Left ventricle myocardium superior (tissue), 1 donor: ENCODE data around the gene HAPLN2. TPM values are rescaled to one million over a fixed set of nuclear protein-coding genes. Genes with fewer than 3 reads are reported as not detected.

Experiments used
- ATAC-seq: fragments of 200-7000 bp; cut with Tn5 transposase; one replicate; pipeline ENCODE4 v1.9.1; 2020; ENCODE audit warnings: mild to moderate bottlenecking, moderate library complexity
- DNase-seq: peaks from one replicate; pipeline ENCODE4 v3.0.0-alpha.2; 2020
- intact Hi-C: fragments of 100-400 bp; cut with micrococcal nuclease; formaldehyde crosslinking; loops from one replicate; pipeline ENCODE4 v1.11.0; 2022
- total RNA-seq: library from RNA; stranded (reverse); fragmentation: NEBNext Ultra II Directional; extraction: Animal tissue kit (Norgen Biotek cat#: 25700); gene quantifications from one replicate; pipeline ENCODE4 v1.2.1, GENCODE V29; 2021
- donor health status: DM: no; HTN: yes; CAD: no; lungs with severe emphysema.

HAPLN2 gene
- total RNA-seq, 1 donor from 2014 or later: 1.5 TPM

DNA sequence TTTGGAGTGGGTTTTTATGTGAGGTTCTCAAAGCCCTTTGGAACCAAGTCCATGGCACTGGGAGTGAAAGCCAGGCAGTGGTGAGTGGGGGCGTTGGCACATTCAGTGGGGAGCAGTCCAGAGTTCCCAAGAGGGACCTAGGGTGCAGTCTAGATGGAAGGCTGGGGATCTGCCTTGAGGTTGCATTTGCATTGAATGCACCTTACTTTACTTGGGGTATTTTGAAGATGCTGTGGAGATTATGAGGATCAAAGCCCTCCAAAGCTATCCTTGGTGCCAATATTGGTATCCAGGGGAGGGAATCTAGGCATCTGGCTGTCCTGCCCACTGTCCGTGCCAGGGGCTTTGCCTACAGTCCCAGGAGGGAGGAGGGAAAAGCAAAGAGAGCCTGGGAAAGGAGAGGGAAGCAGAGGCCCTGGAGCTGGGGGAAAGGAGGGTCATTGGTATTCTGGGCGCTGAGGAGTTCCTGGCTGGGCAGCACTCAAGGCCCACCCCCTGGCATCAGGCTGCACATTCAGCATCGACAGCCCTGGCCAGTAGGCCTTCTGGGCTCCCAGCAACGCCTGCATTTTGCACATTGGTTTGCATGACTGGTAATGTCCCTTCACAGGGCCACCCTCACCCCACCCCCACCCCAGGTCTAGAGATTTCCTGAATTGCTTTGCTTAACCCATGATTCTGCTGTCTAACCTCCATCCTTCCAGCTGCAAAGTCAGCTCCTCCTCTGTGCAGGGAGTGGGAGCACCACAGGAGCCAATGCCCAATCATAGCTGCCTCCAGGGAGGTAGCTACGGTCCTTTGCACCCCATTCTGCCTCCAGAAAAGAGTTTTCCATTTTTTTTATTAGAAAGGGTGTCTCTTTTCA, 21.9 kb downstream of the HAPLN2 start:
- intact Hi-C loops: no loop called here
- ATAC-seq (no peak), DNase-seq (no peak)

DNA sequence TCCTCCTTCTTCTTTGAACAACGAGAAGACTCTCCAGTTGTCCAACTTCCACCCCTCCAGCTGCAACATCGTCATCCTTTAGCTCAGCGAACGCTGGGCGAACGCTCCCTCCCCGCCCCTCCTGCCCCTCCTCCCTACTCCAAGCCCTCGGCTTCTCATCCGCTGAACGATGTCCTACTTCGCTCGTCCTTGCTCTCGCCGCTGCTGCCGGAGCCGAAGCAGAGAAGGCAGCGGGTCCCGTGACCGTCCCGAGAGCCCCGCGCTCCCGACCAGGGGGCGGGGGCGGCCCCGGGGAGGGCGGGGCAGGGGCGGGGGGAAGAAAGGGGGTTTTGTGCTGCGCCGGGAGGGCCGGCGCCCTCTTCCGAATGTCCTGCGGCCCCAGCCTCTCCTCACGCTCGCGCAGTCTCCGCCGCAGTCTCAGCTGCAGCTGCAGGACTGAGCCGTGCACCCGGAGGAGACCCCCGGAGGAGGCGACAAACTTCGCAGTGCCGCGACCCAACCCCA, 22.6 kb downstream of the HAPLN2 start, which contains the start of gene BCAN:
BCAN (plus strand) TSS at position 357 of the 504 bp plus-strand sequence. CDS start 3,938 bp downstream, outside the sequence.
- peak; percentile 82 for ATAC-seq
- DNase-seq: peak; percentile 52
- intact Hi-C loops: no loop called here

DNA sequence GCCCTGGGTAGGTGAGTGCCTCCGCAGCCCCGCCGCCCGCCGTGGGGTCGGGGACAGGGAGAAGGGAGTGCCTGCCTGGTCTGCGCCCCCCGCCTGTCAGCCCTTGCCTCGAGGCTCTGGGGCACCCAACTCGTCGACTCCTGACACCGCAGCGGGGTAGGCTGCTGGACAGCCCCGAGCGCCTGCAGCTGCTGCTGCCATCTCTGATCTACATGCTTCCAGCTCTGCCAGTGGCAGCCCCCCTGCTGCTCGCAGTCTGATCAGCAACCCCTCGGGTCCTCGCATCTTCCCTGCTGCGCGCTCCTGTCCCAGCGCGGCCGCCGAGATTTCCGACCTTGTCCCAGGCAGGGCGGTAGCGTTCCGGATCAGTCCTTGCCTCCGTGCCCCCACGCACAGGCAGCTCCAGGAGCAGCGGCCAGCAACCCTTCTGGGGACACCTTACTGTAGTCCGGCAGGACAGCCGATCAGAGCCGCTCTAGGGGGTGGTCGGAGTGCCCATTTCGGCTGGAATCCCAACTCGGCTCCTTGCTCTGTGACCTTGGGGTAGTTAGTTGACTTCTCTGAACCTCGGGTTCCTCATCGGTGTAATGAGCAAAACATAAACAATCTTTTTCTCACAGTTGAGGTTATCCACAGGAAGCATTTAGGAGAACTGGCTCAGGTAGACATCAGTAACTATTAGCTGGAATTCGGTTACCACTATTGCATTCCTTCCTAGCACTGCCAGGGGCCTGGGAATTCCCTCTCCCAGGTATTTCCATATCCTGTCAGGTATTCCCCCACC, 23.2 kb downstream of the HAPLN2 start:
- no peak for DNase-seq
- intact Hi-C loops: no loop called here
- peak; percentile 23 for ATAC-seq

DNA sequence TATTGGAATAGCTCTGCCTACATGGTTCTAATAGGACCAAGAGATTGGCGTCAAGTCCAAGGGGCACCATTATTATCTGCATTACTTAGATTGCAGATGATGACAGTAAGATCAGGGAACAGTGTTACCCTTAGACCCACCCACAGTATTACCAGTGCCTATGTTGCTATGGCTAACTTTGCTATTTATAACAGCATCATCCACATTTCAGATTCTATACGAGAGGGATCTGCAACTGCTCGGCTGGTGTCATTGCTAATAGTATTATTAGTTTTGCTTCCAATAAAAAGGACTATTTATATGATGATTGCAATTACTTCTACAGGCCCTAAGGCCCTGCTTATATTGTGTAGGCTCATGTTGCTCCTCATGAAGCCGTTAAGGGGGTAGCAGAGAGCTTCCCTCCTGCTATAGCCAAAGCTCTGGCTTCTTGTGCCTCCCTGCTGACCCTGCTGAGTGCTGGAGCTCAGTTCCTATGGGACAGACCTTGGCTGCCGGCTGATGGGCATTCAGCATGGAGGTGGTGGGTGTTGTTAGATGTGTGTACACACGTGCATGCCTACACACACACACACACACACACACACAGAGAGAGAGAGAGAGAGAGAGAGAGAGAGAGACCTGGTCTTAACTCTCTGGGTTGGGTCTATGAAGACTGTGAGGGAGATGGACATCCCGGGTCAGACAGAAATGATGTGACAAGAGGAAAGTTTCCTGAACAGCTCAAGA, 24.0 kb downstream of the HAPLN2 start:
- DNase-seq: no peak
- no peak for ATAC-seq
- intact Hi-C loops: no loop called here

DNA sequence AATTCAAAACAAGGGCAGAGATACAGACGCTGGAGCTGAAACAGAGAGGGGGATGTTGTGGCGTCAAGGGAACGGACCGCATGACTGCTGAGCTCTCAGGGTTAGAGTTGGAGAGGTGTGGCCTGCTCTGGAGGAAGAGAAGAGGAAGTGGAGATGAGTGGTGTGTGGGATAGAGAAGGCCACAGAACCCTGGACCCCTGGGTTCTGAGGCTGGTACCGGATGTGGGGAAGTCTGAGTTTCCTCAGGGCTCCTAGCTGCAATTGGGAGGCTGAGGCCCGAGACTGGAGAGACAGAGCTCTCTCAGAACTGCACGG, 24.5 kb downstream of the HAPLN2 start:
- intact Hi-C loops: no loop called here
- ATAC-seq: no peak
- DNase-seq: no peak

DNA sequence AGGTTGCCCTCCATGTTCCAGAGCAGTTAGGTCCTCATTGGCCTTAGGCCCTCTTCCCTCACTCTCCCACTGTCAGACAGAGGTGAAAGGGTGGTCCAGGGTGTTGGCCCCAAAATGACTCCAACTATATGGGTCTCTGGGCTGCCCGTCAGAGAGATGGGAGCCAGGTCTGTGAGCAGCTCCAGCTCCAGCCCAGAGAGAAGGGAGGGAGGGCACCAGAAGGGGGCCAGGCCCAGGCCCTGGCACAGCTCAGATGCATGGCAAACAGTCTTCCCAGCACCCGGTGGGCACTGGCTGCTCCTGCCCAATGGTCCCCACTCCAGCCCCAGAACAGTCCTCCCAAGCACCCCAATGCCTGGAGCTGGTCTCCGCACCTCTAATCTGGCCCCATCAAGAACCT, 24.9 kb downstream of the HAPLN2 start:
- intact Hi-C loops: no loop called here
- DNase-seq (no peak), ATAC-seq (no peak)

DNA sequence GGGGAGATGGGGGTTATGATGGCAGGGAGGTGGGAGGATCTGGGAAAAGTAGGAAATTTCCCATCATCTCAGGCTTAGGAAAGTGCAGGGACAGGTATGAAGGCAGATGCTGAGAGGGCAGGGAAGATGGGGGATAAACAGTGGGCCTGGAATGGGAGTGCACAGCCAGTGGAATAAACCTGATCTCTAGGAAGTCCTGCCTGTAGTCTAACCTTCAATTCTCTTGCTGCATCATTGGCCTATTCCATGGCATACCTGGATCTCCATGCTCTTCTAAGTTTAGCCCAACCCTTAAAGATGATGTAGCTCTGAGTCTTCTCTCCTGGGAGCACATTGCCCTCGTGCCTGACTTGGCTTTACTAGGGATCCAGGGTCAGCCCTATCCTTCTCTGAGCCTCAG, 25.4 kb downstream of the HAPLN2 start:
- intact Hi-C loops: no loop called here
- ATAC-seq: no peak

DNA sequence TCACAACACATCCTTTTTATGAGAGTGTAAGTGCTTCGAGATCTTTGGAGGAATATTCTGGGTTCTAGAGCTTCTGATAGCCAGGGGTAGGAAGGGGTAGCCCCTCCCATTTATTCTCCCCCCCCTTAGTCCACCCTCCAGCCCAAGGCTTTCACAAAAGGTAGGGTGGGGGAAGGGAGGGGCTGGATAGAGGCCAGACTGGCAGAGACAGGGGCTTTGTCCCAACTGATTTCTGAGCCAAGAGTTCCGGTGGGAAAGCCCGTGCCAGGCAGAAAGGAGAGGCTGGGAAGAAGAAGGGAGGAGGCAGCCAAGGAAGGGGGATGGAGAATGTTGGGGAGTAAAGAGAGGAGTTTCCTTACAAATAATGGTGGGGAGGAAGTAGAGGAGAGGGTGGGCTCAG, 25.8 kb downstream of the HAPLN2 start:
- intact Hi-C loops: no loop called here
- ATAC-seq (no peak), DNase-seq (no peak)

More for the DNA sequence above, 25.4 kb downstream of the HAPLN2 start:
- DNase-seq: no peak

DNA sequence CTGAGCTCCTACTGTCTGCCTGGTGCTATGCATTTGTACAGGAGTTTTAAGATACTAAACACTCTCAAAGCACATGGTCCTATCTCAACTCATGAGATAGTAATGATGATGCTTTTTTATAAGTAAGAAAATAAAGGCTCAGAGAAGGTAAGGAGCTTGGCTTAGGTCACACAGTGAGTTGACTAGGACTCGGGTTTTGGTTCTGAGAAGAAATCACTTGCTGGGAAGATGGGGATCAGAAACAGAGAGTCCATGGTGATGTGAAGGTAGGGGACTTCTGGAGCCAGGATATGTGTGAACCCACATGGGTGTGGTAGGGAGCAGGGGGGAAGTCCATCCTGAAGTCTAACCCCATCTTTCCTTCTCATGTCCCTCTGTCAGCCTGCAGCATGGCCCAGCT, 26.5 kb downstream of the HAPLN2 start:
- ATAC-seq (no peak), DNase-seq (no peak)
- intact Hi-C loops: no loop called here

DNA sequence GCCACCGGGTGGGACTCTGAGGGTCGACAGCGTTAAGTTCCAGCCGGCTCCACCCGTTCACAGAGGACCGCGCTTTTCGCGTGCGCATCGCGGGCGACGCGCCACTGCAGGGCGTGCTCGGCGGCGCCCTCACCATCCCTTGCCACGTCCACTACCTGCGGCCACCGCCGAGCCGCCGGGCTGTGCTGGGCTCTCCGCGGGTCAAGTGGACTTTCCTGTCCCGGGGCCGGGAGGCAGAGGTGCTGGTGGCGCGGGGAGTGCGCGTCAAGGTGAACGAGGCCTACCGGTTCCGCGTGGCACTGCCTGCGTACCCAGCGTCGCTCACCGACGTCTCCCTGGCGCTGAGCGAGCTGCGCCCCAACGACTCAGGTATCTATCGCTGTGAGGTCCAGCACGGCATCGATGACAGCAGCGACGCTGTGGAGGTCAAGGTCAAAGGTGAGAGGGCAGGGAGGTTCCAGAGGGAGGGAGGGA, 27.6 kb downstream of the HAPLN2 start:
- no peak for ATAC-seq
- no peak for DNase-seq
- intact Hi-C loops: no loop called here

DNA sequence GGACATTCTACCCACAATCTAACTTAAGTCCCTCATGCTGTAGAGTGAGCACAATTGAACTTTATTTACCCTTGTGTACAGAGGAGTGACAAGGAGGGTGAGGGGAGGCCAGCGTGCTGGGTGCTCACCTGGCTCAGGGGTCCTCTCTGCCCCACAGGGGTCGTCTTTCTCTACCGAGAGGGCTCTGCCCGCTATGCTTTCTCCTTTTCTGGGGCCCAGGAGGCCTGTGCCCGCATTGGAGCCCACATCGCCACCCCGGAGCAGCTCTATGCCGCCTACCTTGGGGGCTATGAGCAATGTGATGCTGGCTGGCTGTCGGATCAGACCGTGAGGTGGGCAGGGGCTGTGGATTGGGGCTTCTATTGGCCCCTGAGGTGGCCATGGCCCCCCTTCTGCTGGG, 28.1 kb downstream of the HAPLN2 start:
- intact Hi-C loops: no loop called here
- DNase-seq: no peak
- no peak for ATAC-seq

DNA sequence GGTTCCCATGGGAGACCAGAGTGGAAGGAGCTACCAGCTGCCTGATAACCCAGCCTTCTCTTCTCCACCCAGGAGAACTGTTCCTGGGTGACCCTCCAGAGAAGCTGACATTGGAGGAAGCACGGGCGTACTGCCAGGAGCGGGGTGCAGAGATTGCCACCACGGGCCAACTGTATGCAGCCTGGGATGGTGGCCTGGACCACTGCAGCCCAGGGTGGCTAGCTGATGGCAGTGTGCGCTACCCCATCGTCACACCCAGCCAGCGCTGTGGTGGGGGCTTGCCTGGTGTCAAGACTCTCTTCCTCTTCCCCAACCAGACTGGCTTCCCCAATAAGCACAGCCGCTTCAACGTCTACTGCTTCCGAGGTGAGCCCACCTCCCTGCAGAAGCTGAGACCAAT, 29.3 kb downstream of the HAPLN2 start:
- intact Hi-C loops: no loop called here
- DNase-seq (no peak), ATAC-seq (no peak)

DNA sequence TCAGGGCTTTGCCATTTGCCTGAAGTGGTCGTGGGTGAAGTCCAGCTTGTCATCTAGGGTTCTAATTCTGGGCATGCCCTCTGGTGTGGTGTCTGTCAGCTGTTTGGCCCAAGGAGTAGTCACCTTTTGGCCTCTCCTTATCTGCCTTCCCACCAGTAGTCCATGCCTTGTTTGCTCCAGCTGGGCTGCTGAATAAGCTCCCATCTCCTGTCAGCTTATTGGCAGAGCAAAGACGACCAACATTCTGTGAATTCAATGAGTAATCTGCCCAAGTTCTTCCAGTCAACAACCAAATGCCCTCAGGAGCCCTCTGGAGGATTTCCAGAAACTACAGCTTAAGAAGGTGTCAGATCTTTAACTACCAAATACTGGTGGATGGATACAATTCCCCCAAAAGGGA, 29.7 kb downstream of the HAPLN2 start:
- intact Hi-C loops: no loop called here
- DNase-seq: no peak
- no peak for ATAC-seq

DNA sequence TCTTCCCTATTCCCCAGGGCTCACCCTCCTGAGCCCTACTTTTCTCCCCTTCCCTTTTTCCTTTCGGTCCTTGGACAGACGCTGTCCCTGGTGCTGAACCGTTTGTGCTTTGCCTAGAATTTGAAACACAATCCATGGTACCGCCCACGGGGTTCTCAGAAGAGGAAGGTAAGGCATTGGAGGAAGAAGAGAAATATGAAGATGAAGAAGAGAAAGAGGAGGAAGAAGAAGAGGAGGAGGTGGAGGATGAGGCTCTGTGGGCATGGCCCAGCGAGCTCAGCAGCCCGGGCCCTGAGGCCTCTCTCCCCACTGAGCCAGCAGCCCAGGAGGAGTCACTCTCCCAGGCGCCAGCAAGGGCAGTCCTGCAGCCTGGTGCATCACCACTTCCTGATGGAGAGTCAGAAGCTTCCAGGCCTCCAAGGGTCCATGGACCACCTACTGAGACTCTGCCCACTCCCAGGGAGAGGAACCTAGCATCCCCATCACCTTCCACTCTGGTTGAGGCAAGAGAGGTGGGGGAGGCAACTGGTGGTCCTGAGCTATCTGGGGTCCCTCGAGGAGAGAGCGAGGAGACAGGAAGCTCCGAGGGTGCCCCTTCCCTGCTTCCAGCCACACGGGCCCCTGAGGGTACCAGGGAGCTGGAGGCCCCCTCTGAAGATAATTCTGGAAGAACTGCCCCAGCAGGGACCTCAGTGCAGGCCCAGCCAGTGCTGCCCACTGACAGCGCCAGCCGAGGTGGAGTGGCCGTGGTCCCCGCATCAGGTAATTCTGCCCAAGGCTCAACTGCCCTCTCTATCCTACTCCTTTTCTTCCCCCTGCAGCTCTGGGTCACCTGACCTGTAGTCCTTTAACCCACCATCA, 33.1 kb downstream of the HAPLN2 start:
- ATAC-seq: no peak
- intact Hi-C loops: no loop called here
- no peak for DNase-seq

DNA sequence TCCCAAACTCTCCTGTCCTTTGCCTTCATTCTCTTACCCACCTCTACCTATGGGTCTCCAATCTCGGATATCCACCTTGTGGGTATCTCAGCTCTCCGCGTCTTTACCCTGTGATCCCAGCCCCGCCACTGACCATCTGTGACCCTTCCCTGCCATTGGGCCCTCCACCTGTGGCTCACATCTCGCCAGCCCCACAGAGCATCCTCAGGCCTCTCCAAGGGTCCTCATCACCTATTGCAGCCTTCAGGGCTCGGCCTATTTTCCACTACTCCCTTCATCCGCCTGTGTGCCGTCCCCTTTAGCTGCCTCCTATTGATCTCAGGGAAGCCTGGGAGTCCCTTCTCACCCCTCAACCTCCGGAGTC, 33.8 kb downstream of the HAPLN2 start:
- intact Hi-C loops: no loop called here
- ATAC-seq (no peak), DNase-seq (no peak)

DNA sequence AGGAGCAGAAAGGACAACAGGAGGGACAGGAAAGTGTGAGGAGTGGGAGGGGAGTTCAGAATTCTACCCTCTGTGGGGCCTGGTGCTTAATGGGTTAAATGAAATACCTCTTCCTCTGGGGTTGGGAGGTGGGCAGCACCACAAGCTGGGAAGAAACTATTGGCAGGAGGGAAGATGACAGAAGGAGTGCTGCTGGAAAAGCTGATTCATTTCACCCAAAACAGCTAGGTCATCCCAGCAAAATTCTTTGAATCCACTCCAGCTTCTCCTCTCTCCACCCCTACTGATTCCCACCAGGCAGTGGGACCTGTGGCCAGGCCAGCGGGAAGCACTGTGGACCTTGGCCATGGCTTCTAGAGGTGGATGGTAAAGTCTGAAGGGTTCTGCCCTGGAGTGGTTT, 35.5 kb downstream of the HAPLN2 start:
- intact Hi-C loops: no loop called here
- no peak for DNase-seq
- ATAC-seq: no peak

DNA sequence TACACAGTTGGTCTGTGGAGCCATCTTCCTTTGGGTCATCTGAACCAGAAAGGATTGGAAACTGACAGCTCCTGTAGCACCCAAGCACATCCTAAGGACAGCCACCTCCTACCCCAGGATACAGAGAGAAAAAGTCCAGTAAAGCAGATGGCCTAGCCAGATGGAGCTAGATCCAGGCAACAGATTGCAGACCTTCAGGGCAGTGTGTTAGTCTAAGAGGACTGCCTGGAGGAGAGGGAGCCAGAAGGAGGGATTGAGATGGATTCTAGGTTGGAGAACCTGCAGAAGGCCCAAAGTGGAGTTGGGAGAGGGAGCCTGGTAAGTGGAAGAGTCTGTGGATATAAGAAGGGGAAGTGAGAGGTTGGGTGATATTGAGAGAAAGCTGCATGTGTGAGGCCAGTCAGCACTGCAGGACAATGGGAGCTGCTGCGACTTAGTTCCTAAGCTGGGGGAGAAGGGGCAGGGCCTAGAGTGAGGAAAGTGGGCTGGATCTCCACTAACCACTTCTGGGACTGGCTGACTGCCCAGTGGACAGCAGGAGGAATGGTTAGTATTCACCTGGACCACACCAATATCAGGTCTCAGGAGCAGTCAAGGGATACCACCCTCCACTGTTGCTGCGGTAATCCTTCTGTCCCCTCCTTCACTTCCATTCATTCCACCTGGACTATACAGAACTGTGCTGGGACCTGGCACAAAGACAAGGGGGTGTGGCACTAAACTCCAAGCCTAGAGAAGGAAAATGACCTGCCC, 36.1 kb downstream of the HAPLN2 start:
- ATAC-seq (no peak), DNase-seq (no peak)
- intact Hi-C loops: no loop called here

DNA sequence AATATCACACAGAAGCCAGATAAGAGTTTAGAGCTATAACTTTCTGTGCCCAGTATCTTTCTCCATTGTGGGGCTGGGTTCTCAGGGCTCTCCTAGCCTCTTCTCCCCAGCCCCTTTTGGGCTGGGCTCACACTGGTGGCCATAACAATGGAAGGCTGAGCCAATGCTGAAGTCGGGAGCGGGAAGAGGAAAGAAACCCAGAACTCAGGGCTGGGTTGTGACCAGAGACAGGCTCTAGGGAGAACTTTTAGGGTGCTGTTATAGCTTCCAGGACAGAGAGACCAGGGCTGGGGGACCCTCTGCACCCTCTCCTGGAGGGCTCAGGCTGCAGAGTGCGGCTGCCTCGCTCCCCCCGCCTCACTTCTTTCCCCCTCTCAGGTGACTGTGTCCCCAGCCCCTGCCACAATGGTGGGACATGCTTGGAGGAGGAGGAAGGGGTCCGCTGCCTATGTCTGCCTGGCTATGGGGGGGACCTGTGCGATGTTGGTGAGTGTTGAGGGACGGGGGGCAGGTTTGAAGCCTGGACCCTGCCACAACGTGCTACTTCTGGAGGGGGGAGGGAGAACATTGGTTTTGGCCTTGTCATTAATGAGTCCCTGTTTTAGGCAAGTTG, 36.8 kb downstream of the HAPLN2 start:
- ATAC-seq (no peak), DNase-seq (no peak)
- intact Hi-C loops: no loop called here
